Ishikawa (cell line): Measurements from ENCODE around the gene SYNJ1.

ENCODE experiments used
- CEBPB ChIP-seq: IDR thresholded peaks from 2 replicates; pipeline ENCODE4 v1.6.1; 2012
- CREB1 ChIP-seq: IDR thresholded peaks from 2 replicates; pipeline ENCODE4 v1.6.1; 2012; ENCODE audit warnings: low read depth
- EGR1 ChIP-seq: IDR thresholded peaks from 2 replicates; pipeline ENCODE4 v1.6.1; 2012
- EP300 ChIP-seq: IDR thresholded peaks from 2 replicates; pipeline ENCODE4 v1.6.1; 2012; ENCODE audit warnings: borderline replicate concordance
- FOXM1 ChIP-seq: IDR thresholded peaks from 2 replicates; pipeline ENCODE4 v1.6.1; 2012; ENCODE audit warnings: low read depth, borderline replicate concordance
- MAX ChIP-seq: IDR thresholded peaks from 2 replicates; pipeline ENCODE4 v1.6.1; 2012
- RAD21 ChIP-seq: IDR thresholded peaks from 2 replicates; pipeline ENCODE4 v1.6.1; 2012; ENCODE audit warnings: low read depth
- TAF1 ChIP-seq: IDR thresholded peaks from 2 replicates; pipeline ENCODE4 v1.6.1; 2012; ENCODE audit warnings: low read depth, mild to moderate bottlenecking
- TCF12 ChIP-seq: IDR thresholded peaks from 2 replicates; pipeline ENCODE4 v1.6.1; 2012; ENCODE audit warnings: low read depth
- TEAD4 ChIP-seq: IDR thresholded peaks from 2 replicates; pipeline ENCODE4 v1.6.1; 2012
- YY1 ChIP-seq: IDR thresholded peaks from 2 replicates; pipeline ENCODE4 v1.6.1; 2012; ENCODE audit warnings: low read depth
- ZBTB7A ChIP-seq: IDR thresholded peaks from 2 replicates; pipeline ENCODE4 v1.6.1; 2012; ENCODE audit warnings: low read depth
- TF ChIP-seq, protein P1 (sequence below): IDR thresholded peaks from 2 replicates; pipeline ENCODE4 v1.6.1; 2012; ENCODE audit warnings: low read depth, mild to moderate bottlenecking
- TF ChIP-seq, protein P2 (sequence below): IDR thresholded peaks from 2 replicates; pipeline ENCODE4 v1.6.1; 2012

DNA sequence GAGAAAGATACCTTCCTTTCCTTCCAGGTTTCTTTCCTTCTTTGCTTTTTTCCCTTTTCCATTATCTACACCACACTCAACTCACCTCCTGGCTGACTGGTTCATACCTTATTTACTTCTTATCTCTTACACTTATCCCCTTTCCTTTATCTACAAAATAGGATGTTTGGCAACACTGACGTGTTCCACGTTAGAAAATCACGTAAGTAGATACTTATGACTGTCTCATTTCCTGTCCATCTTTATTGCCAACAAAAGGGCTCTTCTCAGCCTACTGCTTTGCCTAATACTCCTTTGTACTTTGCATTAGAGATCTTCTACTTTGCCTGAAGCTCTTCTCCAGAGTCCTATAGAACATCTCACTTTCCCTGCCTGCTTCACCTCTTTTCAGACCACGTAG is 25.1 kb downstream of the SYNJ1 start:
- TF ChIP-seq EP300 = no peak
- no peak for TF ChIP-seq TAF1
- no peak for TF ChIP-seq TEAD4
- TF ChIP-seq, protein P1, sequence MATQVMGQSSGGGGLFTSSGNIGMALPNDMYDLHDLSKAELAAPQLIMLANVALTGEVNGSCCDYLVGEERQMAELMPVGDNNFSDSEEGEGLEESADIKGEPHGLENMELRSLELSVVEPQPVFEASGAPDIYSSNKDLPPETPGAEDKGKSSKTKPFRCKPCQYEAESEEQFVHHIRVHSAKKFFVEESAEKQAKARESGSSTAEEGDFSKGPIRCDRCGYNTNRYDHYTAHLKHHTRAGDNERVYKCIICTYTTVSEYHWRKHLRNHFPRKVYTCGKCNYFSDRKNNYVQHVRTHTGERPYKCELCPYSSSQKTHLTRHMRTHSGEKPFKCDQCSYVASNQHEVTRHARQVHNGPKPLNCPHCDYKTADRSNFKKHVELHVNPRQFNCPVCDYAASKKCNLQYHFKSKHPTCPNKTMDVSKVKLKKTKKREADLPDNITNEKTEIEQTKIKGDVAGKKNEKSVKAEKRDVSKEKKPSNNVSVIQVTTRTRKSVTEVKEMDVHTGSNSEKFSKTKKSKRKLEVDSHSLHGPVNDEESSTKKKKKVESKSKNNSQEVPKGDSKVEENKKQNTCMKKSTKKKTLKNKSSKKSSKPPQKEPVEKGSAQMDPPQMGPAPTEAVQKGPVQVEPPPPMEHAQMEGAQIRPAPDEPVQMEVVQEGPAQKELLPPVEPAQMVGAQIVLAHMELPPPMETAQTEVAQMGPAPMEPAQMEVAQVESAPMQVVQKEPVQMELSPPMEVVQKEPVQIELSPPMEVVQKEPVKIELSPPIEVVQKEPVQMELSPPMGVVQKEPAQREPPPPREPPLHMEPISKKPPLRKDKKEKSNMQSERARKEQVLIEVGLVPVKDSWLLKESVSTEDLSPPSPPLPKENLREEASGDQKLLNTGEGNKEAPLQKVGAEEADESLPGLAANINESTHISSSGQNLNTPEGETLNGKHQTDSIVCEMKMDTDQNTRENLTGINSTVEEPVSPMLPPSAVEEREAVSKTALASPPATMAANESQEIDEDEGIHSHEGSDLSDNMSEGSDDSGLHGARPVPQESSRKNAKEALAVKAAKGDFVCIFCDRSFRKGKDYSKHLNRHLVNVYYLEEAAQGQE = no peak
- no peak for TF ChIP-seq MAX
- no peak for TF ChIP-seq YY1
- TF ChIP-seq, protein P2, sequence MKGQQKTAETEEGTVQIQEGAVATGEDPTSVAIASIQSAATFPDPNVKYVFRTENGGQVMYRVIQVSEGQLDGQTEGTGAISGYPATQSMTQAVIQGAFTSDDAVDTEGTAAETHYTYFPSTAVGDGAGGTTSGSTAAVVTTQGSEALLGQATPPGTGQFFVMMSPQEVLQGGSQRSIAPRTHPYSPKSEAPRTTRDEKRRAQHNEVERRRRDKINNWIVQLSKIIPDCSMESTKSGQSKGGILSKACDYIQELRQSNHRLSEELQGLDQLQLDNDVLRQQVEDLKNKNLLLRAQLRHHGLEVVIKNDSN = no peak
- TF ChIP-seq CEBPB = no peak
- TF ChIP-seq RAD21 = no peak
- no peak for TF ChIP-seq CREB1
- no peak for TF ChIP-seq EGR1
- no peak for TF ChIP-seq TCF12
- no peak for TF ChIP-seq FOXM1
- TF ChIP-seq ZBTB7A = no peak
